ENCODE data around the gene DUSP9. TPM values are rescaled to one million over a fixed set of nuclear protein-coding genes. Genes with fewer than 3 reads are reported as not detected.

Gene DUSP9
- total RNA-seq, 1 donor from 2014 or later: 3.1 TPM

DNA sequence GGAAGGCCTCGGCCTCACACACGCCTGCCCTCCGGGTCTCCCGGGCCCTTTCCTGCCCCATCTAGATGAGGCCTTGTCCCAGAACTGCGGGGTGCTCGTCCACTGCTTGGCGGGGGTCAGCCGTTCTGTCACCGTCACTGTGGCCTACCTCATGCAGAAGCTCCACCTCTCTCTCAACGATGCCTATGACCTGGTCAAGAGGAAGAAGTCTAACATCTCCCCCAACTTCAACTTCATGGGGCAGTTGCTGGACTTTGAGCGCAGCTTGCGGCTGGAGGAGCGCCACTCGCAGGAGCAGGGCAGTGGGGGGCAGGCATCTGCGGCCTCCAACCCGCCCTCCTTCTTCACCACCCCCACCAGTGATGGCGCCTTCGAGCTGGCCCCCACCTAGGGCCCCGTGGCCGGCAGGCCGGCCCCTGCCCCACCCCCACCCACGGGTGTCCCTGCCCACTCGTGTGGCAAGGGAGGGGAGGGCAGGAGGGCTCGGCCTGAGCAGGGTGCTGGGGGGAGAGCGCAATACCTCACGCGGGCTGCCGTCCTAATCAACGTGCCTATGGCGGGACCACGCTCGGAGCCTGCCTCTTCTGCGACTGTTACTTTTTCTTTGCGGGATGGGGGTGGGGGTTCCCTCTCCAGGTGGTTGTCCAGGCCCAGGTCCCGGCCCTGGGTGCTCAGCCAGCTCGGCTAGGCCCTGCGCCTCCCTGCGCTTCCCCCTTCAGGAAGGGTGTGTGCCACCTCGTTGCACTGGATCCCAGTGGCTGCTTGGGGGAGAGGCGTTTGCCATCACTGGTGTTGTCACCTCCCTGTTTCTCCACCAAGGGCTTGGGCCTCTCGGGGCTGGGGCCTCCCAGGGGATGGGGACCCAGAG, 3.1 kb downstream of the DUSP9 start:
- DNase-seq (ENCODE audit: low read depth): no peak
- no peak overlapping the region for H3K4me3 ChIP-seq (ENCODE audit: low read depth, low read length)
- TF ChIP-seq, protein P1, sequence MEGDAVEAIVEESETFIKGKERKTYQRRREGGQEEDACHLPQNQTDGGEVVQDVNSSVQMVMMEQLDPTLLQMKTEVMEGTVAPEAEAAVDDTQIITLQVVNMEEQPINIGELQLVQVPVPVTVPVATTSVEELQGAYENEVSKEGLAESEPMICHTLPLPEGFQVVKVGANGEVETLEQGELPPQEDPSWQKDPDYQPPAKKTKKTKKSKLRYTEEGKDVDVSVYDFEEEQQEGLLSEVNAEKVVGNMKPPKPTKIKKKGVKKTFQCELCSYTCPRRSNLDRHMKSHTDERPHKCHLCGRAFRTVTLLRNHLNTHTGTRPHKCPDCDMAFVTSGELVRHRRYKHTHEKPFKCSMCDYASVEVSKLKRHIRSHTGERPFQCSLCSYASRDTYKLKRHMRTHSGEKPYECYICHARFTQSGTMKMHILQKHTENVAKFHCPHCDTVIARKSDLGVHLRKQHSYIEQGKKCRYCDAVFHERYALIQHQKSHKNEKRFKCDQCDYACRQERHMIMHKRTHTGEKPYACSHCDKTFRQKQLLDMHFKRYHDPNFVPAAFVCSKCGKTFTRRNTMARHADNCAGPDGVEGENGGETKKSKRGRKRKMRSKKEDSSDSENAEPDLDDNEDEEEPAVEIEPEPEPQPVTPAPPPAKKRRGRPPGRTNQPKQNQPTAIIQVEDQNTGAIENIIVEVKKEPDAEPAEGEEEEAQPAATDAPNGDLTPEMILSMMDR (conservative IDR thresholded peaks at IDR 0.05; ENCODE audit: low read depth, low read length): no peak

DNA sequence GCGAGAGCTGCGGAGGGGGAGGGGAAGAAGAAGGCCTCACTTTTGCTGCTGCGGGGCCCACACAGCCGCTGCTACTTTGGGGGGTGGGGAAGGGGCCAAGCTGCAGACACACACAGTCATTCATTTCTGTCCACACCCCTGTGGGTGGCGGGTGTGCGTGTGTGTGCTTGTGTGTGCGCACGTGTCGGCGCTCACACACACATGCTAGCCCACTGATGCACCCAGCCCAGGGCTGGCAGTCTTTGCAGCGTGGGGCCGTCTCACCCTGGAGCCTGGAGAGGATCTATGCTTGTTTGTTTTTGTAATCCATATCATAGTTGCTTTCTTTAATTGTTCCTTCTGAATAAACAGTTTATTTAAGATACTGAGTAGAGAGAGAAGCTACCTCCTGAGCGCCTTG, 4.0 kb downstream of the DUSP9 start:
- no peak for DNase-seq (ENCODE audit: low read depth)
- no peak overlapping the region for H3K4me3 ChIP-seq (ENCODE audit: low read depth, low read length)
- TF ChIP-seq, protein P1 (conservative IDR thresholded peaks at IDR 0.05; ENCODE audit: low read depth, low read length): no peak

DNA sequence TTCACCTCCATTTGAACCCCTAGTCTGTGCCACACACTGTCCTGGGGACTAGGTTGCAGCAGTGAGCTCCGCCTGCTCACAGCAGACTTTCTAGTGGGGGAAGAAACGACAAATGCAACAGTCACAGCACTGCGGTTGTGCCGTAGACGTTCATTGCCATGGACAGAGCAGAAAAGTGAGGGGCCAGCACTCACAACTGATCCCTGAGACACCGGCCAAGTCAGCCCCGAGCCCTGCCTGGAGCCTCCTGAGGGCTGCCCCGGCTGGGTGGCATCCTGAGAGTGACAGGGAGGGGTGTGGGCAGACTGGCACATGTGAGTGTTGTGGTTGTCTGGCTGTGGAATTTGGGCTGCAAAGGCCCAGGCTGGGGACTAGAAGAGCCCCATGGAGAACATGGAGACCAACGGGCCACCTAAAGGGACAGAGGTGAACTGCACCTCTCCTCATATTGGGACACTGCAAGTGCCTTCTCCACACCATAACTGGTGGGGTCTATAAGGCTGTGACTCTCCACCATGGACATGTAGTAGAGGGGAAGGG, 4.6 kb downstream of the DUSP9 start:
- no peak overlapping the region for H3K4me3 ChIP-seq (ENCODE audit: low read depth, low read length)
- TF ChIP-seq, protein P1 (conservative IDR thresholded peaks at IDR 0.05; ENCODE audit: low read depth, low read length): peak; percentile 42
- DNase-seq (ENCODE audit: low read depth): no peak

DNA sequence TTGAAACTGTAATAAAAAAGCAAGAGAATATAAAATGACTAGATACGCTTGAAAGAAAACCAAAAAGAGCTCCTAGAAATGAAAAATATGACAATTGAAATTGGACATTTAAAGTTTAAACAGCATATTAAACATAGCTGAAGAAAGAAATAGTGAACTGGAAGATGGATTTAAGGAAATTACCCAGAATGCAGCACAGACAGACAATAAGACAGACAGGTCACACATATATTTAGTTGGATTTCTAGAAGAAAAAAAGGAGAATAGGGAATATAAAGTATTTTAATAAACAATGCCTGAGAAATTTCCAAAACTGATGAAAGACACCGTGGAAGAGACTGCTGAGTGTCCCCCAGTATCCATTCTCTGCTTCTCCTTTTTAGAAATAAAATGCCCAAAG, 6.6 kb downstream of the DUSP9 start:
- no peak for DNase-seq (ENCODE audit: low read depth)
- H3K4me3 ChIP-seq (ENCODE audit: low read depth, low read length): no peak overlapping the region
- TF ChIP-seq, protein P1 (conservative IDR thresholded peaks at IDR 0.05; ENCODE audit: low read depth, low read length): no peak

DNA sequence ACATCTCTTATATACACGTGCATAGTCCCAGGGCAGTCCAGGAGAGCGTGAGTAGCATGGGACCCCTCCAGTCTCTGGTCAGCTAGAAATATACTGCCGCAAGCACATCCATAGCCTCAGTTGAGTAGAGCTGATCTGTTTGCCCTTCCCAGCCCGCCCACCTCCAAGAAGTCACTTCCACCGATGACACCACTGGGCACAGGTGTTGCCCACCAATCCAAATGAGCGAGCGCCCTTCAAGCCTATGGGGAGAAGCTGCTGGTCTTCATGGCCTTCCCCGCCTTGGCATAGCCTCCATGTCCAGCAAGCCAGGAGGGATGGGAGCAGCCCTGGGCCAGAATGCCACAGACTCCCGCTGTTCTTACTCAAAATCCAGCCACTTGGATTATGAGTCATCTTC, 10.2 kb downstream of the DUSP9 start:
- TF ChIP-seq, protein P1 (conservative IDR thresholded peaks at IDR 0.05; ENCODE audit: low read depth, low read length): no peak
- DNase-seq (ENCODE audit: low read depth): no peak
- H3K4me3 ChIP-seq (ENCODE audit: low read depth, low read length): no peak overlapping the region

DNA sequence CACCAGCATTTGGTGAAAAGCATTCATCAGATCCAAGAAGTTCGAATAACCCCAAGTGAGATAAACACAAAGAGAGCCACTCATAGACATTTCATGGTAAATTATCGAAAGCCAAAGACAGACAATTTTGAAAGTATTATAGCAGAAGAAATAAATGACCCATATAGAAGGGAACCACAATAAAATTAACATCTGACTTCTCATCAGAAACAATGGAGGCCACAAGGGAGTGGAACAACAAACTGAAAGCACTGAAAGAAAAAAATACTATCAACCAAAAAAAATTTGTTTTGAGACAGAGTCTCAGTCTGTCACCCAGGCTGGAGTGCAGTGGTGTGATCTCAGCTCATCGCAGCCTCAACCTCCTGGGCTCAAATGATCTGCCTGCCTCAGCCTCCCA, 12.3 kb downstream of the DUSP9 start:
- DNase-seq (ENCODE audit: low read depth): no peak
- TF ChIP-seq, protein P1 (conservative IDR thresholded peaks at IDR 0.05; ENCODE audit: low read depth, low read length): no peak
- H3K4me3 ChIP-seq (ENCODE audit: low read depth, low read length): no peak overlapping the region
